ENCODE measurements around the gene PRDM15. TPM values are rescaled to one million over a fixed set of nuclear protein-coding genes. Genes with fewer than 3 reads are reported as not detected.

PRDM15 gene
- total RNA-seq (10 to 100 TPM; 10.4 to 12.0 TPM), total RNA-seq (10.7 to 78.9 (median 34.2) reads per million in 172 experiments)
- polyA plus RNA-seq (2013, experiment 1 of 2): 9.1 TPM
- polyA plus RNA-seq (2013, experiment 2 of 2): 11.9 TPM

DNA sequence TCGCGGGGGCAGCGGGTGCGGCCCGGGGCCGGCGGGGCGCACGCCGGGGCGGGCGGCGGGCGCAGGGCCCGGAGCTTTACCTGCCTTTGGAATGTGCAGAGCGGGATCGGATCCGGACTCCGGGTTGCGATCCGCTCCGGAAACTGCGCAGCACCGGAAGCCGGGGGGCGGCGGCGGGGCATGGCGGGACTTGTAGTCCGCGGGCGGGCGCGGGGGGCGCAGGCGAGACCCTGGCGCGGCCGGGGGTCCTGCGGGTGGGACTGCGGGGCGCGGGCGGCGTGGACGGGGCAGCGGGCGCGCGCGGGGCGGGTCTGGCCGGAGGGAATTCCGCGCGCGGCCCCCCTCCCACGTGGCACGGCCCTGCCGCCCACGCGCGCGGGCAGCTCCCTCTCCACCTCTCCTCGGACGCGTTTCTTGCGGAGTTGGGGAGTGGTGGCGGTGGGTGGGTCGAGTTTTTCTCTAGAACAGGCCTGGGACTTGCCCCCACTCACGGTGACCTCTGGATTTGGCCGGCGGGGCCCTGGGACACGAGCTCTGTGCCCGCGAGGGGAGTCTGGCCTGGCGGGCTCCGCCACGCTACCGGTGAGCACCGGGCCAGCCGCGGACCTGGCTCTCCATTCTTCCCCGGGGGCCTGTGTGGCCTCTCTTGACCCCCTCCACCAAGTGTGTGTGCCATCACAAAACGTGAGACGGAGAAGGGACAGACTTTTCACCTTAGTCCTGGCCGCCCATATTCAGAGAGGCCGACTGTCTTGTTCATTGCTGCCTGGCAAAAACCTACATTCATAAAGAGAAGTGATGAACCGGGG is at the start of gene PRDM15:
Gene PRDM15, minus strand, starts transcription at position 155 of the 809 bp plus-strand sequence. CDS start 18,981 bp downstream, outside the sequence.
- intact Hi-C loops (cut with DNase I, micrococcal nuclease): loop anchor here (1.0 to 5.0 kb wide), 5 partner anchors 47 to 358 kb away; no protein-coding TSS in a partner anchor
- ChIA-PET POLR2A (interaction anchor here (1.1 to 3.8 kb wide), 6 partner anchors 17 to 228 kb away, joined by 3 to 44 read pairs (median 14); no protein-coding TSS in a partner anchor), CTCF (interaction anchor here (0.6 to 0.8 kb wide), 2 partner anchors 16 to 237 kb away, joined by 3 to 4 read pairs; no protein-coding TSS in a partner anchor)
- Histone ChIP-seq H3K27ac (ENCODE audit: low read depth in 1 of 2, low read length in 2 of 2) (peak within 1 kb of the TSS; percentile 47 to 70), H3K9me3 (ENCODE audit: control insufficient read depth in 1 of 2, insufficient read depth in 1 of 2, low read length in 2 of 2) (no peaks in the 10 kb centered on the region), H3K4me3 (ENCODE audit: low read length) (peak within 1 kb of the TSS; percentile 73), H3K36me3 (ENCODE audit: insufficient read depth, low read length) (no peaks in the 10 kb centered on the region), H3K27me3 (ENCODE audit: control insufficient read depth in 1 of 2, insufficient read depth in 2 of 2, low read length in 2 of 2) (no peaks in the 10 kb centered on the region), H3K4me1 (ENCODE audit: insufficient read depth, low read length) (peaks cover 32% of the 10 kb centered on the region)
- Mint-ChIP-seq H3K36me3 (ENCODE audit: low read depth) (peaks cover 14% of the 10 kb centered on the region), H3K4me3 (peak within 1 kb of the TSS; percentile 97), H3K27ac (peak within 1 kb of the TSS; percentile 93), H3K9me3 (no peaks in the 10 kb centered on the region), H3K27me3 (no peaks in the 10 kb centered on the region), H3K4me1 (ENCODE audit: low read depth) (peaks cover 37% of the 10 kb centered on the region)
- DNase-seq: peak; percentile 62 to 86 (median 76)
- TF ChIP-seq, protein P1, sequence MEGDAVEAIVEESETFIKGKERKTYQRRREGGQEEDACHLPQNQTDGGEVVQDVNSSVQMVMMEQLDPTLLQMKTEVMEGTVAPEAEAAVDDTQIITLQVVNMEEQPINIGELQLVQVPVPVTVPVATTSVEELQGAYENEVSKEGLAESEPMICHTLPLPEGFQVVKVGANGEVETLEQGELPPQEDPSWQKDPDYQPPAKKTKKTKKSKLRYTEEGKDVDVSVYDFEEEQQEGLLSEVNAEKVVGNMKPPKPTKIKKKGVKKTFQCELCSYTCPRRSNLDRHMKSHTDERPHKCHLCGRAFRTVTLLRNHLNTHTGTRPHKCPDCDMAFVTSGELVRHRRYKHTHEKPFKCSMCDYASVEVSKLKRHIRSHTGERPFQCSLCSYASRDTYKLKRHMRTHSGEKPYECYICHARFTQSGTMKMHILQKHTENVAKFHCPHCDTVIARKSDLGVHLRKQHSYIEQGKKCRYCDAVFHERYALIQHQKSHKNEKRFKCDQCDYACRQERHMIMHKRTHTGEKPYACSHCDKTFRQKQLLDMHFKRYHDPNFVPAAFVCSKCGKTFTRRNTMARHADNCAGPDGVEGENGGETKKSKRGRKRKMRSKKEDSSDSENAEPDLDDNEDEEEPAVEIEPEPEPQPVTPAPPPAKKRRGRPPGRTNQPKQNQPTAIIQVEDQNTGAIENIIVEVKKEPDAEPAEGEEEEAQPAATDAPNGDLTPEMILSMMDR (IDR thresholded peaks at IDR 0.05): no peak
- peak; percentile 71 for ATAC-seq (ENCODE audit: poor library complexity)

DNA sequence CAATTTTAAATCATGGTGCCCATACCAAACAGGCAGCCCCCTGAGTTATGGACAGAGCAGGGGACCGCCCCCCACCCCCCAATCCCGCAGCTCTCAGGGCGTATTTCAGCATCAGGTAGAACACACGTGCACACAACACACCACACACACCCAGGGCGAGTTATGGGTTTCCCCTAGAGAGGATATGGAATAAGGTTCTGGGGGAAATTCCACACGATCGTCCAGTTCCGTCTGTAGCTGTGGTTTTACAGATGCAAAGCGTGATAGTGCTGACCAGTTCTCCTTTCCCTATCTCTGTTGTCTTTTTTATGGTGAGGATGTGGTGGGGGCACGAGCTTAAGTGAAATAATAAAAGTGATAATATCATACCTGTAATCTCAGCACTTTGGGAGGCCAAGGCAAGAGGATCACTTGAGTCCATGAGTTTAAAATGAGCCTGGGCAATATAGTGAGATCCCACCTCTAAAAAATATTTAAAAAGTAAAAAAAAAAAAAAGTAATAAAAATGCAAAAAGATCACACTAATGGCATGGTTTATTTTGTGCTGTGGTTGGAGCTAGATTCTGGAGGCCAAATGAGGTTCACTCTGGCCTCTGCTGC is 49.6 kb upstream of the PRDM15 start:
- Mint-ChIP-seq H3K36me3 (ENCODE audit: low read depth) (peaks cover 9% of the 10 kb centered on the region), H3K4me3 (peak overlapping the region; percentile 56), H3K4me1 (ENCODE audit: low read depth) (peaks cover 58% of the 10 kb centered on the region), H3K27me3 (peaks cover 7% of the 10 kb centered on the region), H3K27ac (peak overlapping the region; percentile 95), H3K9me3 (no peaks in the 10 kb centered on the region)
- intact Hi-C loops (cut with DNase I, micrococcal nuclease): loop anchor here in 1 of 2 experiments (5.0 kb wide), 1 partner anchor 84 kb away; the partner anchor contains the start of gene ZBTB21
- Histone ChIP-seq H3K4me1 (ENCODE audit: insufficient read depth, low read length) (peaks cover 48% of the 10 kb centered on the region), H3K9me3 (ENCODE audit: control insufficient read depth in 1 of 2, insufficient read depth in 1 of 2, low read length in 2 of 2) (peaks cover 0 to 4% of the 10 kb centered on the region in 2 experiments), H3K27ac (ENCODE audit: low read depth in 1 of 2, low read length in 2 of 2) (no peak overlapping the region), H3K36me3 (ENCODE audit: insufficient read depth, low read length) (no peaks in the 10 kb centered on the region), H3K4me3 (ENCODE audit: low read length) (no peak overlapping the region), H3K27me3 (ENCODE audit: control insufficient read depth in 1 of 2, insufficient read depth in 2 of 2, low read length in 2 of 2) (peaks cover 0 to 2% of the 10 kb centered on the region in 2 experiments)
- CTCF ChIA-PET: no interaction called here
- ATAC-seq (ENCODE audit: poor library complexity) (no peak), DNase-seq (peak in 3 of 14 experiments; percentile 20 to 64 (median 64))
- TF ChIP-seq, protein P1 (IDR thresholded peaks at IDR 0.05): no peak
- POLR2A ChIA-PET: interaction anchor here (0.6 to 4.4 kb wide), 5 partner anchors 10 to 135 kb away, joined by 3 to 44 read pairs (median 3); partner anchors contain the start of gene PRDM15
